Mucosa of stomach (tissue), 1 donor: Measurements from ENCODE around the gene TLN1.

Experiments used
- H3K27me3 ChIP-seq: one replicate; pipeline ENCODE4 v1.7.0; 2013; ENCODE audit warnings: mild to moderate bottlenecking, low read length; ENCODE audit not compliant: control insufficient read depth, insufficient read depth
- H3K36me3 ChIP-seq: one replicate; pipeline ENCODE4 v1.7.0; 2013; ENCODE audit warnings: low read length; ENCODE audit not compliant: control insufficient read depth, insufficient read depth
- H3K4me1 ChIP-seq: one replicate; pipeline ENCODE4 v1.7.0; 2013; ENCODE audit warnings: mild to moderate bottlenecking, low read length; ENCODE audit not compliant: control insufficient read depth, insufficient read depth
- H3K4me3 ChIP-seq: one replicate; pipeline ENCODE4 v1.7.0; 2013; ENCODE audit warnings: low read length
- H3K9ac ChIP-seq: one replicate; pipeline ENCODE4 v1.7.0; 2013; ENCODE audit warnings: mild to moderate bottlenecking, low read length, moderate library complexity
- H3K9me3 ChIP-seq: one replicate; pipeline ENCODE4 v1.7.0; 2013; ENCODE audit warnings: mild to moderate bottlenecking, low read length, moderate library complexity; ENCODE audit not compliant: control insufficient read depth
- donor health status: Pancreatic carcinoma.

TLN1 gene

GRCh38 chr9:35725362-35725761, 6.6 kb downstream of the TLN1 start:
- peaks cover 36% of the 10 kb centered on the region for H3K4me1 ChIP-seq
- no peaks in the 10 kb centered on the region for H3K27me3 ChIP-seq
- H3K4me3 ChIP-seq, result no peak overlapping the region
- no peak overlapping the region for H3K9ac ChIP-seq
- no peaks in the 10 kb centered on the region for H3K9me3 ChIP-seq
- H3K36me3 ChIP-seq, result peaks cover 43% of the 10 kb centered on the region

DNA sequence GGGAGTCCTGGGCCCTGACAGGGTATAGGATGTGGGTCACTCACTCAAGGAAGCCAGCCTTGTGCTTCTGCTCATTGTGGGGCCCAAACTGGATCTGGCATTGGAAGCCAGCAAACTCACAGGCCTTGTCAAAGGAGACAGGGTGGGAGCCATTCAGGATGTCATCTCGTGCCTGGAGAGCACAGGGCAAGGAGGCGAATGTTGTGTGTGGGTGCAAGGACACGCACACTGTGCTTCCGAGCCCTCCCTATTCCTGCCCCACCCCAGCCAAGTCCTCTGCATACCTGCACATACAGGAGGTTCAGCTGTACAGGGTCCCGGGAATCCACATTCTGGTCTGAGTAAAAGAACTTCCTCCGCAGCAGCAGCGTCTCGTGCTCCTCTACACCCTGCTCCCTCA, 8.1 kb downstream of the TLN1 start:
- no peak overlapping the region for H3K9ac ChIP-seq
- peaks cover 58% of the 10 kb centered on the region for H3K36me3 ChIP-seq
- no peaks in the 10 kb centered on the region for H3K27me3 ChIP-seq
- H3K9me3 ChIP-seq, result no peaks in the 10 kb centered on the region
- H3K4me1 ChIP-seq, result peaks cover 22% of the 10 kb centered on the region
- H3K4me3 ChIP-seq, result no peak overlapping the region

DNA sequence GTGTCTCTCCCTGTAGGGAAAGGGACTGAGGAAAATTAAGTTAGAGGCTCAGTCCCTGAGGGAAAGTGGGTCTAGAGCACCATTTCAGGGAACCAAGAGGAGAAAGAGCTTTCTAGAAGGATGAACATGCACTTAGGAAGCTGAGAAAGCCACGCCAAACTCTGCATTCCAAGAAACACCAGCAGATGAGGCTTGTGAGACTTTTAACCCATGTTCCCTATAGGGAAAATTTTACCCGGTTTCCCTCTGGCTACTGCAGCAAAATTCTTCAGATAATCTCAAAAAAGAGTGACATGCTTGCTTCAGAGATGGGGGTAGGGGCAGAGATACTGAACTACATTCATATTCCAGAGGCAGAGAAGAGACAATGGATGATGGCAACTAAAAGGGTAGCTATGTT, 8.6 kb downstream of the TLN1 start:
- no peak overlapping the region for H3K9ac ChIP-seq
- no peak overlapping the region for H3K4me3 ChIP-seq
- H3K36me3 ChIP-seq, result peaks cover 62% of the 10 kb centered on the region
- peaks cover 19% of the 10 kb centered on the region for H3K4me1 ChIP-seq
- H3K27me3 ChIP-seq, result no peaks in the 10 kb centered on the region
- no peaks in the 10 kb centered on the region for H3K9me3 ChIP-seq

DNA sequence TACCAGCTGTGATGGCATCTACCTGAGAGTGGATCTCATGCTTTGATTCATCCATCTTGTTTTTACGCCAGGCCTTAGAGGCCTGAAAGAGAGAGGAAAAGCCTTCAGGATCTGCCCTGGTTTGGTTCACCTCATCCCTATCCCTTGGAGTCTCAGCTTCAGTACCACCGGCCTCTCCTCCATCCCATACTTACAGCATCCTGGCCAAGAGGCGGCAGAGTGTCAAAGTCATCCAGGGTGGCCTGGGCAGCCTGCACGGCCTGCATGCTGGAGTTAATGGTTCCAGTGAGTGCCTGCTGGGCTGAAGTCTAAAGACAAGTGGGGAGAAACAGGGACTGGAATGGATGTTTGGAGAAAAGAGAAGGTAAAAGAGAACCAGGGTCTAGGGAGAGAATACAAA, 12.4 kb downstream of the TLN1 start:
- H3K36me3 ChIP-seq, result peaks cover 78% of the 10 kb centered on the region
- no peaks in the 10 kb centered on the region for H3K4me1 ChIP-seq
- no peak overlapping the region for H3K9ac ChIP-seq
- no peaks in the 10 kb centered on the region for H3K27me3 ChIP-seq
- H3K9me3 ChIP-seq, result no peaks in the 10 kb centered on the region
- H3K4me3 ChIP-seq, result no peak overlapping the region

GRCh38 chr9:35718721-35719511, 13.1 kb downstream of the TLN1 start:
- no peak overlapping the region for H3K4me3 ChIP-seq
- no peaks in the 10 kb centered on the region for H3K27me3 ChIP-seq
- H3K36me3 ChIP-seq, result peaks cover 78% of the 10 kb centered on the region
- no peak overlapping the region for H3K9ac ChIP-seq
- no peaks in the 10 kb centered on the region for H3K4me1 ChIP-seq
- no peaks in the 10 kb centered on the region for H3K9me3 ChIP-seq

DNA sequence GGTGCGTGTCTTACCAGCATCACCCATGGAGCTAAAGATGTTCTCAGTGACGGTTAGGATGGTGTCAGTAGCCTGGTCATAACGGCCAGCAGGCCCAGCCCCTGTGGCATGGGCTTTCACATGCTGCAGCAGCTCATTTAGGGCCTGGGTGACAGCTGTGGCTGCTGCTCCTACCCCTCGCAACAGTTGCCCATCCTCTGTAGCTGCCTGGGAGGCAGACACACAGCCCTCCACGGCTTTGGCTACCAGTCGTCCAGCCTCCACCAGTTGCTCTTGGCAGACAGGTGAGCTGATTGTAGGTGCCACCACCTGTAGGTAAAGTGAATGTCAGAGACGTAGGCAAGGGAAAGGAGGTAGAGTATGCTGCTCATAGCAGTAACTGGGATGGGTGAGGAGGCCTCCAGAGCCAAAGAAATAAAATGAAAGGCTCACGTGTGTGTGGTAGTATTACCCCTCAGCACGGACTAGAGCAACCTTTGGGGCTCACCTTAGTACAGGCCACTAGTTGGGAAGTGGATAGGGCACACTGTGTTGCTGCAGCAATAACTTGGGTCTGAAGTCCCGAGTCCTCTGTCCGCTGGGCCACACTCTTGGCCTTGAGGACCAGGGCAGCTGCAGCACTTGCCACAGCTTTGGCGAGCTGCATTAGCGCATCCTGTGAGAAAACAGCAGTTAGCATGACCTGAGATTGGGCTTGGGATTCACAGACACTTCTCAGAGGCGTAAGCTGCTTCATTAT, 14.7 kb downstream of the TLN1 start:
- Histone ChIP-seq H3K4me1 (no peaks in the 10 kb centered on the region), H3K4me3 (no peak overlapping the region), H3K27me3 (no peaks in the 10 kb centered on the region), H3K9me3 (no peaks in the 10 kb centered on the region), H3K9ac (no peak overlapping the region), H3K36me3 (peaks cover 80% of the 10 kb centered on the region)

DNA sequence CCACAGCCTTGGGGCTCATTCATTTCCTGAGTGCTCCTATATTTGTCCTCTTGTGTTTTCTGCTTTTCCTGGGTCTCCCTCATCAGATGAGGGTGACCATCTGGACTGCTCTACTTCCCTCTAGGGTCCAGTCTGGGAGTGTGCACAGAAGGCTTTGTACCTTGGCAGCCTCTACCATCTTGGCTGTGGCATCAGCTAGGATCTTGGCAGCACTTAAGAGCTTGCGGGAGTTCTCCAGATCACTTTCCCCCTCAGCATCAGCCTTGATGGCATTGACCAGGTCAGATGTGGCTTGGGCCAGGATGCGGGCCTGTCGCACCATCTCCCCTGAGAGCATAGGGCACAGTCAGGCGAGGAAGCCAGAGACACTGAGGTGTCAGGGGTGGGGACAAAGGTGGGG, 15.8 kb downstream of the TLN1 start:
- Histone ChIP-seq H3K9me3 (no peaks in the 10 kb centered on the region), H3K36me3 (peaks cover 78% of the 10 kb centered on the region), H3K9ac (no peak overlapping the region), H3K4me1 (no peaks in the 10 kb centered on the region), H3K27me3 (no peaks in the 10 kb centered on the region), H3K4me3 (no peak overlapping the region)

GRCh38 chr9:35714579-35715252, 17.3 kb downstream of the TLN1 start:
- Histone ChIP-seq H3K9me3 (no peaks in the 10 kb centered on the region), H3K9ac (no peak overlapping the region), H3K4me3 (no peak overlapping the region), H3K4me1 (no peaks in the 10 kb centered on the region), H3K27me3 (no peaks in the 10 kb centered on the region), H3K36me3 (peaks cover 67% of the 10 kb centered on the region)

GRCh38 chr9:35714123-35714522, 17.9 kb downstream of the TLN1 start:
- H3K27me3 ChIP-seq, result no peaks in the 10 kb centered on the region
- no peaks in the 10 kb centered on the region for H3K9me3 ChIP-seq
- no peak overlapping the region for H3K9ac ChIP-seq
- H3K4me3 ChIP-seq, result no peak overlapping the region
- peaks cover 61% of the 10 kb centered on the region for H3K36me3 ChIP-seq
- no peaks in the 10 kb centered on the region for H3K4me1 ChIP-seq

- H3K9me3 ChIP-seq, result no peaks in the 10 kb centered on the region
- H3K4me3 ChIP-seq, result no peak overlapping the region
- H3K36me3 ChIP-seq, result peaks cover 56% of the 10 kb centered on the region
- no peak overlapping the region for H3K9ac ChIP-seq
- no peaks in the 10 kb centered on the region for H3K27me3 ChIP-seq
- no peaks in the 10 kb centered on the region for H3K4me1 ChIP-seq
Observed at GRCh38 chr9:35713578-35713977, 18.4 kb downstream of the TLN1 start.

DNA sequence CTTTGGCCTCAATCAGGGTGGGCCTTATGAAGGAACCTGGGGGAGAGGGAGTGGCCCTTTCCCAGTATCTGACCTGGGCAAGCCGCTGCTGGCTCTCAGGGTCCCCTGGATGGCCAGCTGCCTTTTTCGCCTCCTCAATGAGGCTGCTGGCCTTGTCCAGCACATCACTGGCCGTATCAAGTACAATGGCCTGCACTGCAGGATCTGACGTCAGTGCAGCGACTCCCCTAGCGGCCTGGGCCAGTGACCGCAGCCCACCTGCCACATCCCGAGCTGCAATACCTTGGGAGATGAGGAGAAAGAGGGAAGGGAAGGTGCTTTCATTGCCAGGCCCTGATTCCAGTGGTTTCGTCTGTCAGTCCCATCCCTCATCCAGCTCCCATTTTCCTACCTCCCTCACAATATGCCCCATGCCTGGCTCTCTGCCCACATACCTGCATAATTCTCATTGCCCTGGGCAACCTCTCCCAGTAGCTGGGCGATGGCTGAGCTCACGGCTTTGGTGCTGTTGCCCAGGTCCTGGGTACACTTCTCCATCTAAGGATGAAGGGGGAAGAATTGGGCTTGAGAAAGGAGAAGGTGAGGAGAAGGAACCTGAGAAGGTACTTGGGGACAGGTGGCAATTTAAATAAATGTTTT, 19.1 kb downstream of the TLN1 start:
- no peaks in the 10 kb centered on the region for H3K9me3 ChIP-seq
- H3K9ac ChIP-seq, result no peak overlapping the region
- no peak overlapping the region for H3K4me3 ChIP-seq
- H3K4me1 ChIP-seq, result no peaks in the 10 kb centered on the region
- H3K27me3 ChIP-seq, result no peaks in the 10 kb centered on the region
- peaks cover 50% of the 10 kb centered on the region for H3K36me3 ChIP-seq
